H9 (cell line): Measurements from ENCODE around the gene H2AZ2. TPM values are rescaled to one million over a fixed set of nuclear protein-coding genes. Genes with fewer than 3 reads are reported as not detected.

Experiments
- DNase-seq: peaks from one replicate; pipeline ENCODE4 v3.0.0-alpha.2; 2017
- H2AFZ ChIP-seq: one replicate; pipeline ENCODE4 v1.6.1; 2013; ENCODE audit warnings: mild to moderate bottlenecking, low read length, control low read depth, moderate library complexity
- H2AK5ac ChIP-seq: 2 replicates; pipeline ENCODE4 v1.6.1; 2013; ENCODE audit warnings: low read length, control low read depth, mixed read lengths; ENCODE audit not compliant: insufficient read length
- H2BK120ac ChIP-seq: one replicate; pipeline ENCODE4 v1.6.1; 2013; ENCODE audit warnings: low read depth, mild to moderate bottlenecking, low read length, control low read depth, inconsistent platforms; ENCODE audit not compliant: poor library complexity, severe bottlenecking
- H2BK12ac ChIP-seq: 2 replicates; pipeline ENCODE4 v1.6.1; 2013; ENCODE audit warnings: low read length, control low read depth, mixed read lengths, low read depth; ENCODE audit not compliant: insufficient read length
- H2BK15ac ChIP-seq: 2 replicates; pipeline ENCODE4 v1.6.1; 2013; ENCODE audit warnings: low read depth, low read length, control low read depth
- H2BK20ac ChIP-seq: one replicate; pipeline ENCODE4 v1.6.1; 2013; ENCODE audit warnings: low read depth, mild to moderate bottlenecking, low read length, control low read depth, inconsistent platforms; ENCODE audit not compliant: poor library complexity, severe bottlenecking
- H2BK5ac ChIP-seq: 2 replicates; pipeline ENCODE4 v1.6.1; 2013; ENCODE audit warnings: low read length, control low read depth, mixed read lengths; ENCODE audit not compliant: insufficient read length
- H3K14ac ChIP-seq: 2 replicates; pipeline ENCODE4 v1.6.1; 2013; ENCODE audit warnings: low read length, control low read depth; ENCODE audit not compliant: insufficient read depth
- H3K18ac ChIP-seq: 2 replicates; pipeline ENCODE4 v1.6.1; 2013; ENCODE audit warnings: low read depth, mild to moderate bottlenecking, mixed read lengths, low read length, control low read depth; ENCODE audit not compliant: insufficient read length
- H3K23ac ChIP-seq: 2 replicates; pipeline ENCODE4 v1.6.1; 2013; ENCODE audit warnings: low read length, control low read depth, mixed read lengths, low read depth; ENCODE audit not compliant: insufficient read length
- H3K23me2 ChIP-seq: 2 replicates; pipeline ENCODE4 v1.6.1; 2013; ENCODE audit warnings: low read depth, mild to moderate bottlenecking, mixed read lengths, low read length, control low read depth; ENCODE audit not compliant: insufficient read length, poor library complexity, severe bottlenecking
- H3K27ac ChIP-seq: 2 replicates; pipeline ENCODE4 v1.5.1; 2013; ENCODE audit warnings: low read length, control low read depth, mixed read lengths, low read depth; ENCODE audit not compliant: insufficient read length
- H3K27me3 ChIP-seq: 2 replicates; pipeline ENCODE4 v1.6.1; 2013; ENCODE audit warnings: low read length, control low read depth, inconsistent platforms; ENCODE audit not compliant: insufficient read depth
- H3K4ac ChIP-seq: 2 replicates; pipeline ENCODE4 v1.6.1; 2013; ENCODE audit warnings: low read depth, mild to moderate bottlenecking, control low read depth, inconsistent platforms, low read length, moderate library complexity
- H3K4me1 ChIP-seq: 2 replicates; pipeline ENCODE4 v1.6.1; 2013; ENCODE audit warnings: low read length, control low read depth, inconsistent platforms; ENCODE audit not compliant: insufficient read depth
- H3K4me2 ChIP-seq: 2 replicates; pipeline ENCODE4 v1.6.1; 2013; ENCODE audit warnings: low read length, control low read depth, mixed read lengths; ENCODE audit not compliant: insufficient read length, insufficient read depth
- H3K56ac ChIP-seq: 2 replicates; pipeline ENCODE4 v1.6.1; 2013; ENCODE audit warnings: low read depth, mild to moderate bottlenecking, mixed read lengths, low read length, control low read depth; ENCODE audit not compliant: insufficient read length
- H3K79me1 ChIP-seq: 2 replicates; pipeline ENCODE4 v1.6.1; 2013; ENCODE audit warnings: low read depth, mild to moderate bottlenecking, moderate library complexity, low read length, control low read depth, inconsistent platforms; ENCODE audit not compliant: insufficient read depth, poor library complexity, severe bottlenecking
- H3K79me2 ChIP-seq: 2 replicates; pipeline ENCODE4 v1.6.1; 2013; ENCODE audit warnings: low read length, control low read depth, inconsistent platforms; ENCODE audit not compliant: insufficient read depth
- H3K9ac ChIP-seq: 2 replicates; pipeline ENCODE4 v1.6.1; 2013; ENCODE audit warnings: low read length, control low read depth, mixed read lengths; ENCODE audit not compliant: insufficient read length; ENCODE audit errors: extremely low read depth
- H3K9me3 ChIP-seq: one replicate; pipeline ENCODE4 v1.6.1; 2013; ENCODE audit warnings: low read depth, low read length, inconsistent platforms; ENCODE audit not compliant: control insufficient read depth
- H3T11ph ChIP-seq: one replicate; pipeline ENCODE4 v1.6.1; 2013; ENCODE audit warnings: mild to moderate bottlenecking, low read length, control low read depth, inconsistent platforms
- H4K20me1 ChIP-seq: one replicate; pipeline ENCODE4 v1.6.1; 2013; ENCODE audit not compliant: control insufficient read depth, insufficient read length, insufficient read depth
- H4K5ac ChIP-seq: 2 replicates; pipeline ENCODE4 v1.6.1; 2013; ENCODE audit warnings: low read depth, mild to moderate bottlenecking, mixed read lengths, low read length, control low read depth; ENCODE audit not compliant: insufficient read length
- H4K8ac ChIP-seq: replicated peaks from 2 replicates; pipeline ENCODE4 v1.6.1; 2013; ENCODE audit warnings: low read length, control low read depth, mixed read lengths, low read depth; ENCODE audit not compliant: insufficient read length
- H4K91ac ChIP-seq: 2 replicates; pipeline ENCODE4 v1.6.1; 2013; ENCODE audit warnings: low read depth, mild to moderate bottlenecking, moderate library complexity, mixed read lengths, low read length, control low read depth; ENCODE audit not compliant: insufficient read length
- H3K27ac Mint-ChIP-seq, 3 experiments: 2 replicates in 2 of 3; 3 replicates in 1 of 3; pipeline ENCODE4 v1.8.0; 2020 to 2021; ENCODE audit warnings: mixed read lengths in 3 of 3, mild to moderate bottlenecking in 1 of 3, moderate library complexity in 1 of 3
- H3K27me3 Mint-ChIP-seq: 2 replicates; pipeline ENCODE4 v1.8.0; 2021; ENCODE audit warnings: low read depth, mild to moderate bottlenecking, moderate library complexity, mixed read lengths
- H3K36me3 Mint-ChIP-seq, 3 experiments: 2 replicates in 2 of 3; 3 replicates in 1 of 3; pipeline ENCODE4 v1.8.0; 2020 to 2021; ENCODE audit warnings: low read depth in 3 of 3, mixed read lengths in 3 of 3; ENCODE audit not compliant: insufficient read depth in 1 of 3
- H3K4me1 Mint-ChIP-seq, 2 experiments: 2 replicates each; pipeline ENCODE4 v1.8.0; 2020; ENCODE audit warnings: mixed read lengths in 2 of 2
- H3K4me3 Mint-ChIP-seq, 2 experiments: 2 replicates in 1 of 2; 3 replicates in 1 of 2; pipeline ENCODE4 v1.8.0; 2020 to 2021; ENCODE audit warnings: mild to moderate bottlenecking in 2 of 2, mixed read lengths in 2 of 2, moderate library complexity in 1 of 2
- H3K9me3 Mint-ChIP-seq, 2 experiments: 2 replicates in 1 of 2; 3 replicates in 1 of 2; pipeline ENCODE4 v1.8.0; 2020; ENCODE audit warnings: mild to moderate bottlenecking in 2 of 2, mixed read lengths in 2 of 2, moderate library complexity in 1 of 2
- WGBS: extraction: QIAGEN DNeasy Blood & Tissue Kit; methylation state at CpG from one replicate; pipeline ENCODE4 v1.1.7; 2013; ENCODE audit warnings: missing lambda C conversion rate, low lambda C conversion rate, mixed read lengths; ENCODE audit not compliant: insufficient read length; ENCODE audit errors: extremely low coverage; 5-methylcytosine and 5-hydroxymethylcytosine counted together
- total RNA-seq: library from RNA; stranded (reverse); gene quantifications from 2 replicates; pipeline ENCODE4 v1.2.1, GENCODE V29; 2021
- TF ChIP-seq, protein P1 (sequence below): fragments of 200-600 bp; sonication (generic); conservative IDR thresholded peaks from 3 replicates; pipeline ENCODE4 v1.8.0; 2021; ENCODE audit warnings: antibody characterized with exemption, mild to moderate bottlenecking

The H2AZ2 gene
- total RNA-seq, 1 experiment from 2014 or later = 208 TPM

DNA sequence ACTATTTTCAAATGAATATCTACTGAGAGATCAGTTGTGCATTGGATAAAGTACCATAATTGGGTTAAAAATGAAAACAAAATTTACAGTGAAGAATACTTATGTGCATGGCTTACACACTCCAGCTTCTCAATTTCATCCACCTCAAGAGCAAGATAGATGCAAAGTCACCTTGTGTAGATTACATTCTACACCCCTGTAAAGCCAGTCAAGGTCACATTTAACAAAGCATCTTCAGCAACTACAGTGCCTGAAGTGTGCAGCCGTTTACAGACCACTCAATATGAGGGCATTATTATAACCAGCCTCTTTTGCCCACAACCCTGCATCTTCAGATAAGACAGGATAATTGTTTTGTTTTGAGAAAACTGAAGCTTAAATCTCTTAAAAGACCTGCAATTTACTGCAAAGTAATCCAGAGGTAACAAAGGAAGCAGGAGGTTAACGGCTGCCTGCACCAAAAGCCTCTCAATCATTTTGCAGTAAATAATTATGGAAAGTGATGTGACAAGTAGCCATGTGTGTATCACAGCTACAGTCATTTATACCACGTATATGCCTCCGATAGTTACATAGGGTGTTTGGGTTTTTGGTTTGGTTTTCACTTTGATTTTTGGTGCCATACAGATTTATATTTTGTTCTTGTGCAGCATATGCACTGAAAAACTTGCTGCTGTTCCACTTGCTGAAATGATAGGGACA lies 32.6 kb upstream of the H2AZ2 start:
- Histone ChIP-seq H3K79me2 (peaks cover 11% of the 10 kb centered on the region; the same call in 1 of the 2 replicates), H3K14ac (no peak overlapping the region), H3K4me2 (no peak overlapping the region), H2BK120ac (no peak overlapping the region), H3T11ph (no peak overlapping the region), H3K23ac (no peak overlapping the region), H4K5ac (no peak overlapping the region), H3K18ac (no peak overlapping the region), H2BK15ac (no peak overlapping the region), H4K91ac (no peak overlapping the region), H3K79me1 (peaks cover 5% of the 10 kb centered on the region), H3K23me2 (peaks cover 7% of the 10 kb centered on the region), H2BK5ac (no peak overlapping the region), H2AK5ac (no peak overlapping the region), H3K27ac (no peak overlapping the region), H4K20me1 (no peaks in the 10 kb centered on the region), H3K4me1 (peaks cover 6% of the 10 kb centered on the region; the same call in 1 of the 2 replicates), H2AFZ (no peak overlapping the region), H3K9me3 (no peaks in the 10 kb centered on the region), H2BK20ac (no peak overlapping the region), H2BK12ac (no peak overlapping the region), H3K9ac (peak overlapping the region; percentile 15), H3K27me3 (no peaks in the 10 kb centered on the region), H3K56ac (no peak overlapping the region), H3K4ac (no peak overlapping the region), H4K8ac (no peak overlapping the region)
- no peak for DNase-seq
- Mint-ChIP-seq H3K4me3 (peak overlapping the region in 1 of 2 experiments; percentile 40; a peak in 3 of 5 replicates), H3K9me3 (no peaks in the 10 kb centered on the region; a peak in 2 of 5 replicates), H3K4me1 (peaks cover 36 to 40% of the 10 kb centered on the region in 2 experiments), H3K27ac (peak overlapping the region in 1 of 3 experiments; percentile 38; a peak in 1 of 7 replicates), H3K36me3 (peaks cover 13 to 36% (median 30%) of the 10 kb centered on the region in 3 experiments; a peak in 6 of 7 replicates), H3K27me3 (no peaks in the 10 kb centered on the region)
- TF ChIP-seq, protein P1, sequence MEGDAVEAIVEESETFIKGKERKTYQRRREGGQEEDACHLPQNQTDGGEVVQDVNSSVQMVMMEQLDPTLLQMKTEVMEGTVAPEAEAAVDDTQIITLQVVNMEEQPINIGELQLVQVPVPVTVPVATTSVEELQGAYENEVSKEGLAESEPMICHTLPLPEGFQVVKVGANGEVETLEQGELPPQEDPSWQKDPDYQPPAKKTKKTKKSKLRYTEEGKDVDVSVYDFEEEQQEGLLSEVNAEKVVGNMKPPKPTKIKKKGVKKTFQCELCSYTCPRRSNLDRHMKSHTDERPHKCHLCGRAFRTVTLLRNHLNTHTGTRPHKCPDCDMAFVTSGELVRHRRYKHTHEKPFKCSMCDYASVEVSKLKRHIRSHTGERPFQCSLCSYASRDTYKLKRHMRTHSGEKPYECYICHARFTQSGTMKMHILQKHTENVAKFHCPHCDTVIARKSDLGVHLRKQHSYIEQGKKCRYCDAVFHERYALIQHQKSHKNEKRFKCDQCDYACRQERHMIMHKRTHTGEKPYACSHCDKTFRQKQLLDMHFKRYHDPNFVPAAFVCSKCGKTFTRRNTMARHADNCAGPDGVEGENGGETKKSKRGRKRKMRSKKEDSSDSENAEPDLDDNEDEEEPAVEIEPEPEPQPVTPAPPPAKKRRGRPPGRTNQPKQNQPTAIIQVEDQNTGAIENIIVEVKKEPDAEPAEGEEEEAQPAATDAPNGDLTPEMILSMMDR = no peak
- no CpG with 5 or more reads among the region's 4 CpGs for WGBS
